Right lobe of liver (tissue), 6 donors: ENCODE data around the gene PTPRD. TPM values are rescaled to one million over a fixed set of nuclear protein-coding genes. Genes with fewer than 3 reads are reported as not detected.

Experiments
- ATAC-seq, 4 donors: fragments of 200-7000 bp; cut with Tn5 transposase; one replicate each; pipeline ENCODE4 v1.9.1; 2020; ENCODE audit warnings: mild to moderate bottlenecking in 4 of 4, moderate library complexity in 4 of 4
- DNase-seq, 3 donors: peaks; one replicate each; pipeline ENCODE4 v3.0.0-alpha.2; 2020
- H3K27ac ChIP-seq, 3 donors: fragments of 200-600 bp; one replicate each; pipeline ENCODE4 v1.8.0; 2022
- H3K27me3 ChIP-seq, 2 donors: fragments of 200-600 bp; one replicate each; pipeline ENCODE4 v1.8.0; 2022
- H3K36me3 ChIP-seq, 4 donors: fragments of 200-600 bp; sonication (generic) in 1 of 4; one replicate each; pipeline versions ENCODE4 v1.5.1 to v1.8.0; 2017 to 2022; ENCODE audit warnings: control low read depth in 1 of 4
- H3K4me1 ChIP-seq, 4 donors: fragments of 200-600 bp; sonication (generic) in 1 of 4; one replicate each; pipeline versions ENCODE4 v1.5.1 to v1.8.0; 2017 to 2022; ENCODE audit warnings: control low read depth in 1 of 4
- H3K4me3 ChIP-seq, 3 donors: fragments of 200-600 bp; one replicate each; pipeline ENCODE4 v1.8.0; 2022
- H3K9me3 ChIP-seq, 4 donors: fragments of 200-600 bp; sonication (generic) in 1 of 4; one replicate each; pipeline versions ENCODE4 v1.5.1 to v1.8.0; 2017 to 2022; ENCODE audit warnings: control low read depth in 1 of 4
- CTCF ChIP-seq, 4 donors: fragments of 200-600 bp in 3 of 4; fragments of 450-650 bp in 1 of 4; IDR thresholded peaks; one replicate each; pipeline versions ENCODE4 v1.5.1 to v1.8.0; 2016 to 2022; ENCODE audit warnings: antibody characterized with exemption in 4 of 4, mild to moderate bottlenecking in 2 of 4
- POLR2A ChIP-seq: fragments of 450-650 bp; IDR thresholded peaks from one replicate; pipeline ENCODE4 v1.6.1; 2017; ENCODE audit warnings: antibody characterized with exemption, mild to moderate bottlenecking
- WGBS: methylation state at CpG from one replicate; pipeline ENCODE4 v1.1.6; 2018; ENCODE audit warnings: low coverage, low lambda C conversion rate; ENCODE audit not compliant: insufficient coverage; ENCODE audit errors: missing lambda C conversion rate; 5-methylcytosine and 5-hydroxymethylcytosine counted together
- intact Hi-C, 2 donors: fragments of 100-400 bp; cut with DNase I; formaldehyde crosslinking; loops; one replicate each; pipeline versions ENCODE4 v1.11.2 to v1.14.1; 2022
- total RNA-seq, 6 experiments: library from RNA; depleted of rRNA in 2 of 6; stranded (reverse); fragments of >200 nt in 2 of 6; fragmentation: NEBNext Ultra II Directional in 3 of 6; extraction: Animal tissue kit (Norgen Biotek cat#: 25700) in 3 of 6; gene quantifications; one replicate each; pipeline versions ENCODE4 v1.1.0 to v1.2.4, GENCODE V29; 2016 to 2023
- donor health status: DM: no; HTN: yes; CAD: no.
- donor health status: DM: no; HTN: no; CAD: no.
- donor health status: DM: no; HTN: no; CAD: no.
- donor health status: DM: no; HTN: yes; CAD: no.
- donor health status: DM: no; HTN: yes; CAD: no.

Gene PTPRD
- total RNA-seq, 6 experiments from 2014 or later: 5.4 to 29.8 (median 13.9) TPM

GRCh38 chr9:9792144-9792857, 820.5 kb downstream of the PTPRD start:
- Histone ChIP-seq H3K4me1 (peaks cover 0 to 6% (median 0%) of the 10 kb centered on the region in 4 donors), H3K27ac (no peak overlapping the region), H3K36me3 (no peaks in the 10 kb centered on the region), H3K4me3 (no peak overlapping the region), H3K27me3 (no peaks in the 10 kb centered on the region), H3K9me3 (no peaks in the 10 kb centered on the region)
- TF ChIP-seq POLR2A (no peak), CTCF (IDR thresholded peaks at IDR 0.05) (no peak)
- intact Hi-C loops: no loop called here
- ATAC-seq (no peak), DNase-seq (no peak)
- WGBS: 44% methylated on average over 1 of the region's 1 CpG

GRCh38 chr9:9791611-9792010, 821.2 kb downstream of the PTPRD start:
- TF ChIP-seq CTCF (IDR thresholded peaks at IDR 0.05) (peak in 1 of 4 donors; percentile 39), POLR2A (no peak)

GRCh38 chr9:9790216-9790872, 822.5 kb downstream of the PTPRD start:
- no peak for TF ChIP-seq POLR2A
- TF ChIP-seq CTCF (IDR thresholded peaks at IDR 0.05): peak; percentile 60 to 81 (median 78)
- intact Hi-C loops: no loop called here
- H3K27me3 ChIP-seq: no peaks in the 10 kb centered on the region
- DNase-seq (peak in 1 of 3 donors; percentile 56), ATAC-seq (peak; percentile 87 to 97 (median 92))
- no peak overlapping the region for H3K27ac ChIP-seq
- no peaks in the 10 kb centered on the region for H3K36me3 ChIP-seq
- H3K4me3 ChIP-seq: no peak overlapping the region
- peaks cover 0 to 6% (median 0%) of the 10 kb centered on the region in 4 donors for H3K4me1 ChIP-seq
- H3K9me3 ChIP-seq: no peaks in the 10 kb centered on the region
- WGBS: 14% methylated on average over 1 of the region's 1 CpG

More at GRCh38 chr9:9791611-9792010, 821.2 kb downstream of the PTPRD start:
- WGBS: 38% methylated on average over 1 of the region's 1 CpG
- Histone ChIP-seq H3K27ac (no peak overlapping the region), H3K36me3 (no peaks in the 10 kb centered on the region), H3K27me3 (no peaks in the 10 kb centered on the region), H3K4me3 (no peak overlapping the region), H3K4me1 (peaks cover 0 to 6% (median 0%) of the 10 kb centered on the region in 4 donors), H3K9me3 (no peaks in the 10 kb centered on the region)
- no peak for ATAC-seq
- intact Hi-C loops: no loop called here
- DNase-seq: no peak

- 53% methylated on average over 4 of the region's 4 CpGs for WGBS
- Histone ChIP-seq H3K27me3 (no peaks in the 10 kb centered on the region), H3K27ac (no peak overlapping the region), H3K36me3 (no peaks in the 10 kb centered on the region), H3K4me3 (no peak overlapping the region), H3K9me3 (no peaks in the 10 kb centered on the region), H3K4me1 (no peaks in the 10 kb centered on the region)
- ATAC-seq: no peak
- intact Hi-C loops: loop anchor here in 1 of 2 donors (10.0 kb wide), 1 partner anchor 169 kb away; no protein-coding TSS in a partner anchor
- no peak for DNase-seq
- TF ChIP-seq CTCF (IDR thresholded peaks at IDR 0.05): no peak
- no peak for TF ChIP-seq POLR2A
These were observed 829.1 kb downstream of the PTPRD start for GRCh38 chr9:9783711-9784110.
